Stimulated activated effector memory CD8-positive, alpha-beta T cell treated with anti-CD3 and anti-CD28 coated beads, Interleukin-12 subunit alpha, Interleukin-12 subunit beta, amount 100 ng/mL, for 72 hours (primary cell): Measurements from ENCODE around the gene SLC25A45.
A peak's percentile ranks its signal among the peaks of the same experiment; 100 is the strongest.
"Not testable (repeated sequence)": the region's sequence is repeated elsewhere in the genome, so short reads cannot be mapped to it uniquely, and the experiment has no call there.

ENCODE experiments used
- ATAC-seq: fragments of 150-1000 bp; cut with Tn5 transposase; 2 replicates; pipeline ENCODE4 v1.10.0; 2021
- DNase-seq, 2 donors: peaks; one replicate each; pipeline ENCODE4 v3.0.0; 2021 to 2022; ENCODE audit warnings: low spot score in 2 of 2
- H3K27ac Mint-ChIP-seq: one replicate; pipeline ENCODE4 v1.8.0; 2022; ENCODE audit warnings: mild to moderate bottlenecking, mixed read lengths
- H3K36me3 Mint-ChIP-seq: one replicate; pipeline ENCODE4 v1.8.0; 2022; ENCODE audit warnings: mild to moderate bottlenecking, mixed read lengths
- H3K4me1 Mint-ChIP-seq: one replicate; pipeline ENCODE4 v1.8.0; 2022; ENCODE audit warnings: mixed read lengths
- H3K4me3 Mint-ChIP-seq: one replicate; pipeline ENCODE4 v1.8.0; 2022; ENCODE audit warnings: mild to moderate bottlenecking, mixed read lengths
- H3K9me3 Mint-ChIP-seq: one replicate; pipeline ENCODE4 v1.8.0; 2022; ENCODE audit warnings: mixed read lengths

The SLC25A45 gene

GRCh38 chr11:65353376-65353775 is 29.1 kb downstream of the SLC25A45 start:
- peak overlapping the region; percentile 40 for H3K27ac Mint-ChIP-seq
- H3K4me1 Mint-ChIP-seq: peaks cover 22% of the 10 kb centered on the region
- no peaks in the 10 kb centered on the region for H3K9me3 Mint-ChIP-seq
- H3K36me3 Mint-ChIP-seq: peaks cover 56% of the 10 kb centered on the region
- peak overlapping the region; percentile 89 for H3K4me3 Mint-ChIP-seq
- DNase-seq (no peak), ATAC-seq (no peak)

GRCh38 chr11:65352783-65353182 is 29.7 kb downstream of the SLC25A45 start:
- DNase-seq (no peak), ATAC-seq (no peak)
- H3K4me1 Mint-ChIP-seq: peaks cover 22% of the 10 kb centered on the region
- H3K4me3 Mint-ChIP-seq: no peak overlapping the region
- H3K9me3 Mint-ChIP-seq: no peaks in the 10 kb centered on the region
- H3K27ac Mint-ChIP-seq: peak overlapping the region; percentile 43
- peaks cover 62% of the 10 kb centered on the region for H3K36me3 Mint-ChIP-seq

DNA sequence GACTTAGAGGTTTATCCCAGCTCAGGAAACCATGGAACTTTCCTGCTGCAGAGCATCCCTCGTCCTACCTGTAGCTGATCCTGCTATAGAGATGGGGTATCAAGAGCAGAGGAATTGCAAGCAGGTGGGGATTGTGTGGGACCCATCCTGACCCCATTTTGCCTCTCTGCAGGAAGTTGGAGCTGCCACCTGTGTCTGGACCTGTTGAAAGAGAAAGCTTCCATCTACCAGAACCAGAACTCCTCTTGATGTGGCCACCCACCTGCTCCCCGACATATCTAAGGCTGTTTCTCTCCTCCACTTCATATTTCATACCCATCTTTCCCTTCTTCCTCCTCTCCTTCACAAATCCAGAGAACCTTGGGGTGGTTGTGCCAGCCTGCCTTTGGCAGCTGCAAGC is 30.9 kb downstream of the SLC25A45 start:
- Mint-ChIP-seq H3K4me3 (no peak overlapping the region), H3K9me3 (no peaks in the 10 kb centered on the region), H3K36me3 (peaks cover 75% of the 10 kb centered on the region), H3K27ac (no peak overlapping the region), H3K4me1 (peaks cover 22% of the 10 kb centered on the region)
- ATAC-seq (no peak), DNase-seq (no peak)

DNA sequence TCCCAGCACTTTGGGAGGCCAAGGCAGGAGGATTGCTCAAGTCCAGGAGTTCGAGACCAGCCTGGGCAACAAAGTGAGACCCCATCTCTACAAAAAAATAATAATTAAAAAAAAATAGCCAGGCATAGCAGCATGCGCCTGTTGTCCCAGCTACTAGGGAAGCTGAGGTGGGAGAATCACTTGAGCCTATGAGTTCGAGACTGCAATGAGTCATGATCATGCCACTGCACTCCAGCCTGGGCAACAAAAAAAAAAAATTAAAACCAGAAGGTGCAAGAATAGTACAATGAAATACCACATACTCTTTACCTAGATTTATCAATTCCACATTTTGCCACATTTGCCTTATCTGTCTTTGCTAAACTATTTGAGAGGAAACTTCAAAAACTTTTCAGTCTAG is 40.6 kb downstream of the SLC25A45 start:
- no peak for DNase-seq
- Mint-ChIP-seq H3K4me3 (no peak overlapping the region), H3K4me1 (peaks cover 19% of the 10 kb centered on the region), H3K36me3 (peaks cover 100% of the 10 kb centered on the region), H3K27ac (no peak overlapping the region), H3K9me3 (no peaks in the 10 kb centered on the region)
- no peak for ATAC-seq

GRCh38 chr11:65340226-65340625 is 42.2 kb downstream of the SLC25A45 start:
- Mint-ChIP-seq H3K4me3 (no peak overlapping the region), H3K36me3 (peaks cover 98% of the 10 kb centered on the region), H3K9me3 (no peaks in the 10 kb centered on the region), H3K4me1 (peaks cover 24% of the 10 kb centered on the region), H3K27ac (peak overlapping the region; percentile 74)
- DNase-seq: no peak
- no peak for ATAC-seq

- no peak for DNase-seq
- Mint-ChIP-seq H3K4me1 (peaks cover 34% of the 10 kb centered on the region), H3K4me3 (no peak overlapping the region), H3K27ac (peak overlapping the region; percentile 61), H3K36me3 (peaks cover 92% of the 10 kb centered on the region), H3K9me3 (no peaks in the 10 kb centered on the region)
- no peak for ATAC-seq
These were observed 43.8 kb downstream of the SLC25A45 start for GRCh38 chr11:65338676-65339075.

DNA sequence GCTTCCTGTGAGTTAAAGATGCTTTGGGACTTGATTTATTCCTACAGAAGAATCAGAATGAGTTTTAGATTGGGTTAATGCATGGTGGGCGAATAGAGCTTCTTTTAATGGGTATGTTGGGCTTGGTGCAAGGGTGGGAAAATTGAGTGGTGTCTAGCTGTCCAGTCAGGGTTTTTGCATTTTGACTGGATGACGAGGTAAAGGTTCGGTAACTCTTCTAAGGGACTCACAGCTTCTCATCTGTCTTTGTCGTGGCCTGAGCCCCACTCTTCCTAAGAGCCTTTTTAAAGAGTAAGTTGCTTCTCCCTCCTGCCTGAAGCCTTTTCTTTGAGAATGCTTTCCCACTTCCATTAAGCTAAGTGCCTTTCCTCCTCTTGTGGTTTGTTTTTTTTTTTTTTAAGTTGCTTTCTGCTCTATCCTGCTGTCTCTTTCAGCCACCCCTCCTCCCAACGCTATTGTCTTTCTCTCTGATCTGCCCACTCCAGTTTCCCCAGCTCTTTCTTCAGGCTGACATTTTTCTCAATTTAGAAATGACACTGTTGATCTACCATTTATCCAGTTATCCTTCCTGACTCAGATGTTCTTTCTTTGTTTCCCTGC is 47.6 kb downstream of the SLC25A45 start:
- H3K9me3 Mint-ChIP-seq: no peaks in the 10 kb centered on the region
- peak overlapping the region; percentile 95 for H3K27ac Mint-ChIP-seq
- peak overlapping the region; percentile 90 for H3K4me3 Mint-ChIP-seq
- no peak for ATAC-seq
- no peak for DNase-seq
- peaks cover 38% of the 10 kb centered on the region for H3K4me1 Mint-ChIP-seq
- peaks cover 58% of the 10 kb centered on the region for H3K36me3 Mint-ChIP-seq

DNA sequence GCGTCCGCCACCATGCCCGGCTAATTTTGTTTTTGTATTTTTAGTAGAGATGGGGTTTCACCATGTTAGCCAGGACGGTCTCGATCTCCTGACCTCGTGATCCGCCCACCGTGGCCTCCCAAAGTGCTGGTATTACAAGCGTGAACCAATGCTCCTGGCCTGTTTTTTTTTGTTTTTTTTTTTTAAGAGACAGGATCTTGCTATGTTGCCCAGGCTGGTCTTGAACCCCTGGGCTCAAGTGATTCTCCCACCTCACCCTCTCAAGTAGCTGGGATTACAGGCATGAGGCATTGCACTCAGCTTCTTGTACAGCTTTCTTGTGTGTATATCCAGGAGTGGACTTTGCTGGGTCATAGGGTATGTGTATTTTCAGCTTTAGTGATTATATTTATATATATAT is 49.9 kb downstream of the SLC25A45 start:
- not testable (repeated sequence) for H3K9me3 Mint-ChIP-seq, DNase-seq, H3K4me3 Mint-ChIP-seq, H3K27ac Mint-ChIP-seq, ATAC-seq
- H3K4me1 Mint-ChIP-seq: peaks cover 25% of the 10 kb centered on the region
- peaks cover 35% of the 10 kb centered on the region for H3K36me3 Mint-ChIP-seq

DNA sequence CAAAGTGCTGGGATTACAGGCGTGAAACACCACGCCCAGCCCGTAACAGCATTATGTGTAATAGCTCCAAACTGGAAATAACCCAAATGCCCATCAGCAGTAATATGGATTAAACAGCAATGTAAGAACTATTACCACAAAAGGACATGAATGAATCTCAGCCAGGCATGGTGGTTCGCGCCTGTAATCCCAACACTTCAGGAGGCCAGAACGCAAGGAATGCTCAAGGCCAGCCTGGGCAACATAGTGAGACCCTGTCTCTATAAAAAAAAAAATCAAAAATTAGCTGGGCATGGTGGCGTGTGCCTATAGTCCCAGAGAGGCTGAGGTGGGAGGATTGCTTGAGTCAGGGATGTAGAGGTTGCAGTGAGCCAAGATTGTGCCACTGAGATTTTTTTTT is 51.9 kb downstream of the SLC25A45 start:
- Mint-ChIP-seq H3K27ac (no peak overlapping the region), H3K9me3 (no peaks in the 10 kb centered on the region), H3K4me1 (peaks cover 23% of the 10 kb centered on the region), H3K36me3 (peaks cover 17% of the 10 kb centered on the region), H3K4me3 (no peak overlapping the region)
- DNase-seq (no peak), ATAC-seq (no peak)

- H3K27ac Mint-ChIP-seq: peak overlapping the region; percentile 69
- no peaks in the 10 kb centered on the region for H3K9me3 Mint-ChIP-seq
- peak; percentile 74 to 92 for DNase-seq
- ATAC-seq: peak; percentile 48
- H3K4me1 Mint-ChIP-seq: peaks cover 17% of the 10 kb centered on the region
- peaks cover 12% of the 10 kb centered on the region for H3K36me3 Mint-ChIP-seq
- H3K4me3 Mint-ChIP-seq: peak overlapping the region; percentile 26
These were observed 52.5 kb downstream of the SLC25A45 start for GRCh38 chr11:65329944-65330403.

- H3K4me1 Mint-ChIP-seq: peaks cover 12% of the 10 kb centered on the region
- no peaks in the 10 kb centered on the region for H3K9me3 Mint-ChIP-seq
- peaks cover 7% of the 10 kb centered on the region for H3K36me3 Mint-ChIP-seq
- DNase-seq: no peak
- H3K4me3 Mint-ChIP-seq: peak overlapping the region; percentile 26
- ATAC-seq: no peak
- H3K27ac Mint-ChIP-seq: peak overlapping the region; percentile 69
These were observed 53.0 kb downstream of the SLC25A45 start for GRCh38 chr11:65329478-65329877.

DNA sequence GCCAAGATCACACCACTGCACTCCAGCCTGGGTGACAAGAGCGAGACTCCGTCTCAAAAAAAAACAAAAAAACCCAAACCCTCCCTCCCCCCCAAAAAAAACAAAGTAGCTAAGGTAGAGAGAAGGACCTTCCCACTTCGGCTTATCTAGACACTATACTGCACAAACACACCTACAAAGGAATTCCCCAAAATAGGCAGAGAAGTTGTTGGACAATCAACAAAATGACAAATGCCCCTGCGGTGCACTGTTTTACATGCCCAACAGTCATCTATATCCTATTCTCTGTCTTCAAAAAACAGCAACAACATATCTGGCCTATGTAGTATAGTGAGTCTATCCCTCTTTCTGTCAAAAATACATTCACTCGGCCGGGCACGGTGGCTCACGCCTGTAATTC is 55.4 kb downstream of the SLC25A45 start:
- Mint-ChIP-seq H3K27ac (no peak overlapping the region), H3K4me1 (peaks cover 6% of the 10 kb centered on the region), H3K4me3 (no peak overlapping the region), H3K9me3 (no peaks in the 10 kb centered on the region), H3K36me3 (no peaks in the 10 kb centered on the region)
- DNase-seq (no peak), ATAC-seq (no peak)

DNA sequence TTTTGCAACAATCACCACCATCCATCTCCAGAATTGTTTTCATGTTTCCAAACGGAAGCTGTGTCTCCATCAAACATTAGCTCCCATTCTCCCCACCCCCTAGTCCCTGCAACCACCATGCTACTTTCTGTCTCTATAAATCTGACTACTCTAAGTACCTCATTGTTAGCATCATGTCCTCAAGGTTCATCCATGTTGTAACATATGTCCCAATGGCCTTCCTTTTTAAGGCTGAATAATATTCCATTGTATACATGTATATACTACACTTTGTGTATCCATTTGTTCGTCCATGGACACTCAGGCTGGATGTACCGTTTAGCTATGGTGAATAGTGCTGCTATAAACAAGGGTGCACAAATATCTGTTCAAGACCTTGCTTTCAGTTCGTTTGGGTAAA is 57.0 kb downstream of the SLC25A45 start:
- Mint-ChIP-seq H3K27ac (no peak overlapping the region), H3K36me3 (no peaks in the 10 kb centered on the region), H3K4me1 (peaks cover 6% of the 10 kb centered on the region), H3K9me3 (no peaks in the 10 kb centered on the region), H3K4me3 (no peak overlapping the region)
- DNase-seq (no peak), ATAC-seq (no peak)
